Measurements from ENCODE around the gene LCN1. TPM values are rescaled to one million over a fixed set of nuclear protein-coding genes. Genes with fewer than 3 reads are reported as not detected.

LCN1 gene
- total RNA-seq, 1 donor from 2014 or later: not detected

GRCh38 chr9:135480940-135481310, 40.3 kb upstream of the LCN1 start:
- H3K27me3 ChIP-seq: no peaks in the 10 kb centered on the region
- peaks cover 19 to 20% of the 10 kb centered on the region in 2 donors for H3K36me3 ChIP-seq
- no peaks in the 10 kb centered on the region for H3K9me3 ChIP-seq
- no peak for TF ChIP-seq CTCF (IDR thresholded peaks at IDR 0.05)
- H3K27ac ChIP-seq: no peak overlapping the region
- peaks cover 0 to 9% of the 10 kb centered on the region in 2 donors for H3K4me1 ChIP-seq
- DNase-seq (ENCODE audit: low spot score in 2 of 2): no peak
- peak overlapping the region; percentile 64 to 95 for H3K4me3 ChIP-seq
- intact Hi-C loops (cut with DNase I): no loop called here

- Histone ChIP-seq H3K27me3 (no peaks in the 10 kb centered on the region), H3K27ac (no peak overlapping the region), H3K36me3 (peaks cover 30 to 33% of the 10 kb centered on the region in 2 donors), H3K4me1 (peaks cover 0 to 9% of the 10 kb centered on the region in 2 donors), H3K9me3 (no peaks in the 10 kb centered on the region), H3K4me3 (no peak overlapping the region)
- no peak for TF ChIP-seq CTCF (IDR thresholded peaks at IDR 0.05)
- no peak for DNase-seq (ENCODE audit: low spot score in 2 of 2)
- intact Hi-C loops (cut with DNase I): no loop called here
Observed at GRCh38 chr9:135482015-135482754, 39.1 kb upstream of the LCN1 start.

DNA sequence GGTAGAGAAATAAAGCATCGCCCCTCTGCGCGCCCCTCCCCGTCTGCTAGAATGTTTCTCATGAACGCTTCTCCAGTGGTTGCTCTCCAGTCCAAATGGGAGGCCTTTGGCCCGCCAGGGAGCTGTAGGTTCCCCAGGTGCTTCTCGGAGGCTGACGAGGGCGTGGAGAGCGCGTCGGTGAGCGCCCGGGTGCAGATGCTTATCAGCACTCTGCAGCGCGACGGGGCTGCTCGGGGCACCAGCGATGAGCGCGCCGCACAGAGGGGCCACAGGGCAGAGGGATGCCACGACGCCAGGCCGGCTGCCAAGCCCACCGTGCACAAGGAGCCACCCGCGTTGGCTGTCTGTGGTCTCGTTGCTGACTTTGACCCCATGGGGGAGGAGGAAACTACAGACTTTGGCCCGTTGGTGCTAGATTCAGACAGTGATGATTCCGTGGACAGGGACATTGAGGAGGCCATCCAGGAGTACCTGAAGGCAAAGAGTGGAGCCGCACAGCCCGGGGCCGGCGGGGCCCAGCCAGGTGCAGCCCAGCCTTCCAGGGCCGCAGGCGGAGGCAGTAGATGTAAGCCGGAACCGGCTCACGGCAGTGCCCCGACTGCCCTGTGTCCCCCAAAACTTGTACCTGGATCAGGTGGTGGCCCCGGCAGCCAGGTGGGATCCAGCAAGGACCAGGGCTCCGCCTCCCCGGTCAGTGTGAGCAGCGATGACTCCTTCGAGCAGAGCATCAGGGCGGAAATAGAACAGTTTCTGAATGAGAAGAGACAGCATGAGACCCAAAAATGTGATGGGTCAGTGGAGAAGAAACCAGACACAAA, 36.6 kb upstream of the LCN1 start:
- Histone ChIP-seq H3K4me1 (peaks cover 0 to 6% of the 10 kb centered on the region in 2 donors), H3K27ac (no peak overlapping the region), H3K27me3 (no peaks in the 10 kb centered on the region), H3K4me3 (no peak overlapping the region), H3K36me3 (peaks cover 42 to 46% of the 10 kb centered on the region in 2 donors), H3K9me3 (no peaks in the 10 kb centered on the region)
- no peak for DNase-seq (ENCODE audit: low spot score in 2 of 2)
- intact Hi-C loops (cut with DNase I): no loop called here
- TF ChIP-seq CTCF (IDR thresholded peaks at IDR 0.05): no peak

DNA sequence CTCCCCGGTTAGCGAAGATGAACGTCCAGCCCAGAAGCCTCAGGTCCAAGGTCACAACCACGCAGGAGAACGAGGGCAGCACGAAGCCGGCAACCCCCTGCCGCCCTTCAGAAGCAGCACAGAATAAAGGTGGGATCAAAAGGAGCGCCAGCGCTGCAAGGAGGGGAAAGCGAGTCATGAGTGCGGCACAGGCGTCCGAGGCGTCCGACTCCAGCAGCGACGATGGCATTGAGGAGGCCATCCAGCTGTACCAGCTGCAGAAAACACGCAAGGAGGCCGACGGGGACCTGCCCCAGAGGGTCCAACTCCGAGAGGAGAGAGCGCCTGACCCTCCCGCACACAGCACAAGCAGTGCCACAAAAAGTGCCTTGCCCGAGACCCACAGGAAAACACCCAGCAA, 35.9 kb upstream of the LCN1 start:
- peaks cover 0 to 6% of the 10 kb centered on the region in 2 donors for H3K4me1 ChIP-seq
- no peak overlapping the region for H3K27ac ChIP-seq
- DNase-seq (ENCODE audit: low spot score in 2 of 2): no peak
- H3K36me3 ChIP-seq: peaks cover 42 to 46% of the 10 kb centered on the region in 2 donors
- intact Hi-C loops (cut with DNase I): no loop called here
- H3K4me3 ChIP-seq: no peak overlapping the region
- no peaks in the 10 kb centered on the region for H3K27me3 ChIP-seq
- H3K9me3 ChIP-seq: no peaks in the 10 kb centered on the region
- TF ChIP-seq CTCF (IDR thresholded peaks at IDR 0.05): no peak

- H3K36me3 ChIP-seq: peaks cover 42 to 46% of the 10 kb centered on the region in 2 donors
- H3K27ac ChIP-seq: no peak overlapping the region
- H3K4me3 ChIP-seq: no peak overlapping the region
- H3K9me3 ChIP-seq: no peaks in the 10 kb centered on the region
- H3K27me3 ChIP-seq: no peaks in the 10 kb centered on the region
- H3K4me1 ChIP-seq: peaks cover 0 to 3% of the 10 kb centered on the region in 2 donors
- no peak for TF ChIP-seq CTCF (IDR thresholded peaks at IDR 0.05)
- DNase-seq (ENCODE audit: low spot score in 2 of 2): no peak
- intact Hi-C loops (cut with DNase I): no loop called here
Observed at GRCh38 chr9:135485832-135486231, 35.4 kb upstream of the LCN1 start.

Measured in ascending aorta (tissue), 2 donors.